Osteocyte (in vitro differentiated cells): ENCODE measurements around the gene PLPP6. TPM values are rescaled to one million over a fixed set of nuclear protein-coding genes. Genes with fewer than 3 reads are reported as not detected.

ENCODE experiments used
- DNase-seq: peaks from one replicate; pipeline ENCODE4 v3.0.0; 2021; ENCODE audit warnings: mixed read lengths; ENCODE audit not compliant: unreplicated experiment; ENCODE audit errors: extremely low spot score
- H3K27ac Mint-ChIP-seq: one replicate; pipeline ENCODE4 v1.8.0; 2021; ENCODE audit warnings: mild to moderate bottlenecking, mixed read lengths; ENCODE audit not compliant: unreplicated experiment
- H3K27me3 Mint-ChIP-seq: one replicate; pipeline ENCODE4 v1.8.0; 2021; ENCODE audit warnings: mixed read lengths; ENCODE audit not compliant: unreplicated experiment
- H3K36me3 Mint-ChIP-seq: one replicate; pipeline ENCODE4 v1.8.0; 2021; ENCODE audit warnings: mixed read lengths; ENCODE audit not compliant: unreplicated experiment
- H3K4me1 Mint-ChIP-seq: one replicate; pipeline ENCODE4 v1.8.0; 2021; ENCODE audit warnings: mixed read lengths; ENCODE audit not compliant: unreplicated experiment
- H3K4me3 Mint-ChIP-seq: one replicate; pipeline ENCODE4 v1.8.0; 2021; ENCODE audit warnings: mild to moderate bottlenecking, moderate library complexity, mixed read lengths; ENCODE audit not compliant: unreplicated experiment
- H3K9me3 Mint-ChIP-seq: one replicate; pipeline ENCODE4 v1.8.0; 2021; ENCODE audit warnings: mixed read lengths; ENCODE audit not compliant: unreplicated experiment
- CTCF ChIP-seq: fragments of 200-600 bp; sonication (generic); IDR thresholded peaks from 2 replicates; pipeline ENCODE4 v1.5.0; 2021; ENCODE audit warnings: antibody characterized with exemption, mild to moderate bottlenecking, moderate library complexity
- total RNA-seq: library from RNA; stranded (reverse); gene quantifications from 2 replicates; pipeline ENCODE4 v1.2.1, GENCODE V29; 2021

The PLPP6 gene
- total RNA-seq, 1 donor from 2014 or later, result 8.1 TPM

DNA sequence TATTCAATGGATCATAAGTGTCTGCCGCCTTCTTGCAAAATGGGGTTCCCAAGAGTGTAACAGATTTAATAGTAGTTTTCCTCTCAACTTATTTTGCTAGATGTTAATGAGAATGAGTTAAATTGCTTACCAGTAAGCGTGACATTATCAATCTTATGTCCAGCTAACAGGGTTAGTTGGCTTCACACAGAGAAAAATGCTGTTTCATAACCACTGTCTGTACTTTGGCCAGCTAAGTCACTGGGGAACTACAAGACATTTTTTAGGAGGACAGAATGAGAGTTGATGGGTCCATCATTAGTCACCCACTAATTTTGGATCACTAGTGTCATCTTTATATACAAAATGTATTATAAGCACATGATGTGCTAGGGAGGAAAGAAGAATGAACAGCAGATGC lies 18.7 kb downstream of the PLPP6 start:
- no peak for DNase-seq
- no peaks in the 10 kb centered on the region for H3K9me3 Mint-ChIP-seq
- no peak overlapping the region for H3K27ac Mint-ChIP-seq
- H3K4me3 Mint-ChIP-seq, result no peak overlapping the region
- no peak for TF ChIP-seq CTCF
- H3K27me3 Mint-ChIP-seq, result no peaks in the 10 kb centered on the region
- H3K4me1 Mint-ChIP-seq, result peaks cover 3% of the 10 kb centered on the region
- peaks cover 13% of the 10 kb centered on the region for H3K36me3 Mint-ChIP-seq

- Mint-ChIP-seq H3K4me3 (no peak overlapping the region), H3K27ac (no peak overlapping the region), H3K4me1 (peaks cover 4% of the 10 kb centered on the region), H3K9me3 (no peaks in the 10 kb centered on the region), H3K36me3 (peaks cover 19% of the 10 kb centered on the region), H3K27me3 (no peaks in the 10 kb centered on the region)
- no peak for DNase-seq
- no peak for TF ChIP-seq CTCF
Observed at GRCh38 chr9:4684820-4685219, 22.7 kb downstream of the PLPP6 start.

DNA sequence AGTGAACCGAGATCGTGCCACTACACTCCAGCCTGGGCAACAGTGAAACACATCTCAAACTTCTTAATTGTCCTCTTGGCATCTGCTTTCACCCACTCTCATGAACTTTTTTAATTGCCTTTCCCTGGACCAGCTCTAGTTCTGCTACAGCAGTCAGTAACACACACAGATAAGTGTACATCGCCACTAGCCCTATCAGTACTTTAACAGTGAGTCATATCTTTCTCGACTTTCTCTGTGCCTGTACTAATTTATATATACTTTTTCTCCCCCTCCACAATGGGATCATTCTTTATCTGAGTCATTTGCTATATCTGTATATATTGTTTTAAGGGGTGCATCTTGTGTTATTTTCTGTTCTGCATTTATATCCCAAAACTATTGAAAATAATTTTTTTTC lies 24.0 kb downstream of the PLPP6 start:
- TF ChIP-seq CTCF, result no peak

GRCh38 chr9:4686584-4686983 lies 24.5 kb downstream of the PLPP6 start:
- Mint-ChIP-seq H3K27ac (no peak overlapping the region), H3K27me3 (no peaks in the 10 kb centered on the region)
- no peak for DNase-seq

More for the DNA sequence above, 24.0 kb downstream of the PLPP6 start:
- Mint-ChIP-seq H3K36me3 (peaks cover 24% of the 10 kb centered on the region), H3K9me3 (no peaks in the 10 kb centered on the region), H3K4me1 (peaks cover 4% of the 10 kb centered on the region), H3K27ac (peak overlapping the region; percentile 0), H3K27me3 (no peaks in the 10 kb centered on the region), H3K4me3 (no peak overlapping the region)
- DNase-seq, result no peak

DNA sequence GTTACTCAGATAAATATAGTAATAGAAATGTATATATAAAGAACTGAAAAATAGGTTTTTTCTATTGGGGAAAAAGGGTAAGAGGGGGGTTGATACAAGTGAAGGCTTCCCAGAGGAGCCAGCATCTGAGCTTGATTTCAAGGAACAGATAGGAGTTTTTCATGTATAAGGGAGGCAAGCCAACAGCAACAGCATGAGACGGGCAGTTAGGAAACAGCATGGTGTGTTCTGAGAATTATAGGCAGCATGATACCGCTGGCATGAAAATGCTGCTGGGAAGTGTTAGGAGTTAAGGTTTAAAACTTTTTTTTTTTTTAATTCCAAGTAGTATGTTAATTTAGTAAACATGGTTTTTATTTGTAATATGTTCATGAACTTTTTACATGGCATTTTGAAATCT lies 26.9 kb downstream of the PLPP6 start:
- Mint-ChIP-seq H3K27ac (no peak overlapping the region), H3K4me1 (peaks cover 2% of the 10 kb centered on the region), H3K9me3 (no peaks in the 10 kb centered on the region), H3K4me3 (no peak overlapping the region), H3K27me3 (no peaks in the 10 kb centered on the region), H3K36me3 (peaks cover 31% of the 10 kb centered on the region)
- no peak for TF ChIP-seq CTCF
- DNase-seq, result no peak

More at GRCh38 chr9:4686584-4686983, 24.5 kb downstream of the PLPP6 start:
- Mint-ChIP-seq H3K4me3 (no peak overlapping the region), H3K4me1 (peaks cover 4% of the 10 kb centered on the region), H3K9me3 (no peaks in the 10 kb centered on the region), H3K36me3 (peaks cover 28% of the 10 kb centered on the region)
- no peak for TF ChIP-seq CTCF
